ENCODE results near the gene ATG2A.

DNA sequence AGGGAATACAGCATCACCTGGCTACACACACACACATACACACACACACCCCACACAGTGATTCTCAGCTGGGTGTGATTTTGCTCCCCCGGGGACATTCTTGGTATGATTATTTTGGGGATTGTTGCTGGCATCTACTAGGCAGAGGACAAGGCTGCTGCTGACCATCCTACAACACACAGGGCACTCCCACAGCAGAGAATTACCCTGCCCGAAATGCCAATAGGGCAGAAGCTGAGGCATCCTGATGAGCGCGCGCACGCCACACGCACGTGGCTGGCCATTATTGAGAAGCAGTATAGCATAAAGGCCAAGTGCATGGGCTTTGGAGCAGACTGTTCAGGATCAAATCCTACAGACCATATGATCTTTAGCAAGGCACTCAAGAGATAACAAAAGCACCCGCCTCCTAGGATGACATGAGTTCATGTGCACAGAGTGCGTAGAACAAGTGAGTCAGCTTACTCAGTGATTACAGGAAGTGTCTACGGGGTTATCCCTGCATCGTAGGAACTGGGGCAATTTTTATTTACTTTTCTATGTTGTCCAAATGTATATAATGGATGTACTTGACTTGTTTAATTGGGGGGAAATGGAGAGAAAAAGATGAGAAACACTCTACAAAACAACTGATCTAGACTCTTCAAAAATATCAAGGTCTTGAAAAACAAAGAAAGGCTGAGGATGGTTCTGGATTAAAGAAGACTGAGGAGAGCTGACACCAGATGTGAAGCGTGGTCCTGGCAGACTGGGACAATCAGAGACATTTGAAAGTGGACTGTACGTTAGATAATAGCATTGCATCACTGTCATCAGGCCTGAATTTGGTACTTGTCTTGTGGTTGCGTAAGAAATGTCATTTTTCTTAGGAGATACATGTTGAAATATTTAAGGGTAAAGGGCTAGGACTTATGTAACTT, 31.4 kb downstream of the ATG2A start:
- no peak for TF ChIP-seq CTCF (IDR thresholded peaks at IDR 0.05)
- TF ChIP-seq POLR2A (IDR thresholded peaks at IDR 0.05) = no peak
